NCI-H1092 (cell line): ENCODE data around the gene CPT1C.

Experiments
- DNase-seq: peaks from one replicate; lab custom pipeline; 2025; lab: John Stamatoyannopoulos, UW

Gene CPT1C

DNA sequence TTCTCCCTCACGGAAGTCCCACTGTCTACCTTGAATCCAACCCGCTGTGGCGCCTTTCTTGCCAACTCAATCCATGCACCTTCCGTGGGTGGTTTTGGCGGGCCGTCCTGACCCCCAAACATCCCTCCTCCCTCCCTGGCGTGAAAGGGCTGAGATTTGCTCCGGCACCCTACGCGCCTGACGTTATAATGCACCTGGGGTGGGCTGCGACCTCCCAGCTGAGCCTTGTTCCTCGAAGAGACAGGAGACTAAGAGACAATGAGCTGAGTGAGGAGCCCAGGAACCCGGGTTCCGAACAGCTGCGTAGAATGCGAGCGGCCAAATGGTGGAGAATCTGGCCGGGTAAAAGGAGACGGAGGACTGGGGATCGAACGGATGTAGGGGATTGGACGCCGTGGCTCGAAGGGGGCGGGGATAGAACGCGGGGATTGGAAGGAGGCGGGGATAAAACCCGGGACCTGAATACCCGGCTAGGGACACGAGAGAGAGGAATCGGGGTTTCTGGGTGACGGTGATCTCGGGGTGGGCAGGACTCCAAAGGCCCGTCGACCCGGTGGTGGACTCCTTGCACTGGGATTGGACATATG lies at the start of gene CPT1C:
Gene CPT1C (plus strand): TSS at position 461 of the 587 bp plus-strand sequence. CDS start 1,137 bp downstream, outside the sequence.
- DNase-seq, result peak; percentile 88

DNA sequence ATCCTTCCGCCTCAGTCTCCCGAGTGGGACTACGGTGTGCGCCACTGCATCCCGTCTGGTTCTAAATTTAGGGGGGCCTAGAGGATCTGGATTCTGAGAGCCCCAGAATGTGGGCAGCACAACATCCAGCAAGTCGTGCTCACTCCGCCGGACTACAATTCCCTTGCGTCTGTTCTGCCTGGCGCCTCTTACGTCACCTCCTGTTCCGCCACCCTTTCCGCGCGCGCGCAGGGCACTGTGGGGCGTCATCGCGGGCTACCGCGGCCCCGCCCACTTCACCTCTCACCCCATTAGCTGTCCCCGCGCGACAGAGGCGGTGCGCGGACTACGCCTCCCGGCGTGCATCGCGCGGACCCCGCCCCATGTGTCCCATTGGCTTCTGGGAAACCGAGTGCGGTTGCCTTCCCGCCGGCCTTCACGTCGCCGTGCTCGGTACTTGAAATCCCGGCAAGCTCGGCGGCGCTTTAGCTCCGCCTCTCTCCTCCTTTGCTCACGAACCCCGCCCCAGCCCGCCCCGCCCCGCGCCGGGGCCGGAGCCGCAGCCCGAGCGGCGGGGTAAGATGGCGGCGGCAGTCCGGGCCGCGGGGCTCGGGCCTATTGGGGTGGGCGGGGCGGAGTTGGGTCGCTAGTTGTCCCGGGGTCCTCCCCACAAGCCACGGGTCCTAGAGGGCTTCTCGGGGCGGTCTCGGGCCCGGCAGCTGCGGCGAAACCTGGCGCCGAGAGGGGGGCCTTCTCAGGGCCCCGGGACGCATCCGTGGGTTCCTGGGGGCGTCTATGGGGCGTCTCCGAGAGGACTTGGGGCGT lies 49.0 kb upstream of the CPT1C start, which contains the start of gene SCAF1:
Gene SCAF1 (plus strand): TSS at position 522 of the 804 bp plus-strand sequence. CDS start 2,818 bp downstream, outside the sequence.
- peak; percentile 97 for DNase-seq

DNA sequence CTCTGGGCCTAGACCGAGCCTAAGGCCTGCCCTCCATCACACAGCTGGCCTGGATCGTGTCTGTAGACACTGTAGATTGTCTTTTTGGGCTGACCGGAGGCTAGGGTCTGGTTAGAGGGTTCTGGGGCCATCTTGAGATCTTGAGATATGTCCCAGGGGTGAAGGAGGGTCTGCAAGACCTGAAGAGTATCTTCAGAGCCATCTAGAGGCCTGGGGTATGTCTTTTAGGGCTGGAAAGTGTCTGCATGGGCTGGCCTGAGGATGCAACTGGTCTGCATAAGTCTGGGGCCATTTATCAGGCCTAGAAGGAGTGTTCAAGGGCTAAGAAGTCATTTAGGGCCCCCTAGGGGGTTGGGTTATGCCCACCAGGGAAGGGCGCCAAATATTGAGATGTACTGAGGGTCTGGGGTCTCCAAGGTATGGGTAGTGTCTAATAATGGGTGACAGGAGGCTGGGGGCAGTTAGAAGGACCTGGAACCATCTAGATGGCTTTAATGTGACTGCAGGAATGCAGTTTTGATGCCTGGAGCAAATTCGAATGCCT lies 48.4 kb upstream of the CPT1C start:
- no peak for DNase-seq

DNA sequence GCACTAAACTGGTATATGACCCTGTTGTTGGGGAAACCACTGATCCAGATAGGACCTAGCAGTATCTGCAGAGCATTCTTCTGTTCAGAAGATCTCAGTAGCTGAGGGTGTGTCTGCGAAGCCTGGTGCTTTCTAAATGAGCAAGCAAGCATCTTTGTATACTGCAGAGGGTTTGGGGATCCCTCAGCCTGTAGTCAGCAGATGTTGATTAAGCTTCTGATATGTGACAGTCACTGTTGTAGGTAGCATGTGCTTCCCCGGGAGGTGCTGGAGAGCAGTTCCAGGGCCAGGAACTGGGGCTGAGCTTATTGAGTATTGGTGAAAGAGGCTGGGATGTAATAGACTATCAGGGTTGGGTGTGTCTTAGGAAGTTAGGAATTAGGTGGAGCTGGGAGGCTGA lies 47.5 kb upstream of the CPT1C start:
- DNase-seq, result no peak

DNA sequence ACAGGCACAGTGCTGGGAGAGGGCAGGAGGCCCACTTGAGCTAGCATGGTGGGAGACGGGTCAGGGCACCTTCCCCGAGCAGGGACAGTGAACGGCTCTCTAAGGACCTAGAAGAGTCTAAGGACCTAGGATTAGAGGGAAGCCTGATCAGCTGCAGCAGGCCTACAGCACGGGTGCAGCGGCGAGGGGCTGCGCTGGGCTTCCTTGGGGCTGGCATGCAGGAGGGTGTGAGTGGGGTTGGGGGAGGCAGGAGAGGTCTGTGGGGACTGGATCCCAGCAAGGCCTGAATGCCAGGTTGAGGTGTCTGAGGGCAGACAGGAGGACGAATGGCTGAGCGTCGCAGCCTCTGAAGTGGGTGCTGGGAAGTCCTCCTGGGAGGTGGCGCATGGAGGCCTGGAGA lies 45.3 kb upstream of the CPT1C start:
- DNase-seq, result no peak

DNA sequence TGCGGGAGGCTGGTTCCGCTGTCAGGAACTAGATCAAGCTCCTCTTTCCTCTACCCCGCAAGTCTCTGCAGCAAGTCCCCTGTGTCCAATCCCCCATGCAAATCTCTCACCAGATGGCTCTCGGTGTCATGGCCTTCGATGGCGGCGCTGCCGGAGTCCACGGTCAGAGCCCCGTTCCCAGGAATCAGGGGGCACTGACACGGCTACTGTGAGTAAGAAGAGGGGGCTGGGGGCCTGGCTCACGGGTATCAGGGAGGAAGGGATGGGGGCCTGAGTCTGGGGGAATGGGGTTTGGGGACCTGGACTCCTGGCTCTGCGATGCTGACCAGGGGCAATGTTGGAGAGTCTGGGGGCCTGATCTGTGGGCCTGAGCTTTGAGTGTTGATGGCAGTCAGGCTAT lies 44.9 kb upstream of the CPT1C start:
- DNase-seq, result no peak

DNA sequence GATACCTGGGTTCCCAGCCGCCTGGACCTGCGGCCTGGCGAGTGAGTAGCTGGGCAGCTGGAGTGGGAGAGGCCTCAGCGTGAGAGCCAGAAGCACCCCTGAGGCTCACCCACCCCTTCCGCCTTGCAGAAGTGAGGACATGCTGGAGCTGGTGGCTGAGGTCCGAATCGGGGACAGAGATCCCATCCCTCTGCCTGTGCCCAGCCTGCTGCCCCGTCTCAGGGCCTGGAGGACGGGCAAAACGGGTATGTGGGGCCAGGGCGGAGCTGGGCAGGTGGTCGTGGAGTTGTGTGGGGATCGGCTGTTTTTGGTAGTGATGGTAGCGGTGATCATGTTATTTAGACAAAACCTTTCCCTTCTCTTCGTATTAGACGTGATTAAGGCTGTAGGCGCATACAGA lies 44.3 kb upstream of the CPT1C start:
- no peak for DNase-seq

DNA sequence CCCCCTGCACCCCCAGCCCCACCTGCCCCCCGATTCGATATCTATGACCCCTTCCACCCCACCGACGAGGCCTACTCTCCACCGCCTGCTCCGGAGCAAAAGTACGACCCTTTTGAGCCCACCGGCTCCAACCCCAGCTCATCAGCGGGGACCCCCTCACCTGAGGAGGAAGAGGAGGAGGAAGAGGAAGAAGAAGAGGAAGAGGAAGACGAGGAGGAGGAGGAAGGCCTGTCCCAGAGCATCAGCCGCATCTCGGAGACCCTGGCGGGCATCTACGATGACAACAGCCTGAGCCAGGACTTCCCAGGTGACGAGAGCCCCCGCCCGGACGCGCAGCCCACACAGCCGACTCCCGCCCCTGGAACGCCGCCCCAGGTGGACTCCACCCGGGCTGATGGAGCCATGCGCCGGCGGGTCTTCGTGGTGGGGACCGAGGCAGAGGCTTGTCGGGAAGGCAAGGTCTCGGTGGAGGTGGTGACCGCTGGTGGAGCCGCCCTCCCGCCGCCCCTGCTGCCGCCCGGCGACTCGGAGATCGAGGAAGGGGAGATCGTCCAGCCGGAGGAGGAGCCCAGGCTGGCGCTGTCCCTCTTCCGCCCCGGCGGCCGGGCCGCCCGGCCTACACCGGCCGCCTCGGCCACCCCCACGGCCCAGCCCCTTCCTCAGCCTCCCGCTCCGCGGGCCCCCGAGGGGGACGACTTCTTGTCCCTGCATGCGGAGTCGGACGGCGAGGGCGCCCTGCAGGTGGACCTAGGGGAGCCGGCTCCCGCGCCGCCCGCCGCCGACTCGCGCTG lies 39.7 kb upstream of the CPT1C start:
- DNase-seq, result no peak

DNA sequence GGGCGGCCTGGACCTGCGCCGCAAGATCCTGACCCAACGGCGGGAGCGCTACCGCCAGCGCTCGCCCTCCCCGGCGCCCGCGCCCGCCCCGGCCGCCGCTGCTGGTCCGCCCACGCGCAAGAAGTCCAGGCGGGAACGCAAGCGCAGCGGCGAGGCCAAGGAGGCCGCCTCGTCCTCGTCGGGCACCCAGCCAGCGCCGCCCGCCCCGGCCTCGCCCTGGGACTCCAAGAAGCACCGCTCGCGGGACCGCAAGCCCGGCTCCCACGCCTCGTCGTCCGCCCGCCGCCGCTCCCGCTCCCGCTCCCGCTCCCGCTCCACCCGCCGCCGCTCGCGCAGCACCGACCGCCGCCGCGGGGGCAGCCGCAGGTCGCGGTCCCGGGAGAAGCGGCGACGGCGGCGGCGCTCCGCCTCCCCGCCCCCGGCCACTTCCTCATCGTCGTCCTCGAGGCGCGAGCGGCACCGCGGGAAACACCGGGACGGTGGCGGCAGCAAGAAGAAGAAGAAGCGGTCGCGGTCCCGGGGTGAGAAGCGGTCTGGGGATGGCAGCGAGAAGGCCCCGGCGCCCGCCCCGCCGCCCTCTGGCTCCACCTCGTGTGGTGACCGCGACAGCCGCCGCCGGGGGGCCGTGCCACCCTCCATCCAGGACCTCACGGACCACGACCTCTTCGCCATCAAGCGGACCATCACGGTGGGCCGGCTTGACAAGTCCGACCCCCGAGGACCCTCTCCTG lies 38.9 kb upstream of the CPT1C start:
- DNase-seq, result no peak

DNA sequence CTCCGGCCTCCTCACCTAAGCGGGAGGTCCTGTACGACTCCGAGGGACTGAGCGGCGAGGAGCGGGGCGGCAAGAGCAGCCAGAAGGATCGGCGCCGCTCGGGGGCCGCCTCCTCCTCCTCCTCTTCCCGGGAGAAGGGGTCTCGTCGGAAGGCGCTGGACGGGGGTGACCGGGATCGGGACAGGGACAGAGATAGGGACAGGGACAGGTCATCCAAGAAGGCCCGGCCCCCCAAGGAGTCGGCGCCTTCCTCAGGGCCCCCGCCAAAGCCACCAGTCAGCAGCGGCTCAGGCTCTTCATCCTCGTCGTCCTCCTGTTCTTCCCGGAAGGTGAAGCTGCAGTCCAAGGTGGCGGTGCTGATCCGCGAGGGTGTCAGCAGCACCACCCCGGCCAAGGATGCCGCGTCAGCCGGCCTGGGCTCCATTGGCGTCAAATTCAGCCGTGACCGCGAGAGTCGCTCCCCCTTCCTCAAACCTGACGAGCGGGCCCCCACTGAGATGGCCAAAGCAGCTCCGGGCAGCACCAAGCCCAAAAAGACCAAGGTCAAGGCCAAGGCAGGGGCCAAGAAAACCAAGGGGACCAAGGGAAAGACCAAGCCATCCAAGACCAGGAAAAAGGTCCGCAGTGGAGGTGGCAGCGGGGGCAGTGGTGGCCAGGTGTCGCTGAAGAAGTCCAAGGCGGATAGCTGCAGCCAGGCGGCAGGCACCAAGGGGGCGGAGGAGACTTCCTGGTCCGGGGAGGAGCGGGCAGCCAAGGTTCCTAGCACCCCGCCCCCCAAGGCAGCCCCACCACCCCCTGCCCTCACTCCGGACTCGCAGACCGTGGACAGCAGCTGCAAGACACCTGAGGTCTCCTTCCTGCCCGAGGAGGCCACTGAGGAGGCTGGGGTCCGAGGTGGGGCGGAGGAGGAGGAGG lies 38.1 kb upstream of the CPT1C start:
- no peak for DNase-seq

DNA sequence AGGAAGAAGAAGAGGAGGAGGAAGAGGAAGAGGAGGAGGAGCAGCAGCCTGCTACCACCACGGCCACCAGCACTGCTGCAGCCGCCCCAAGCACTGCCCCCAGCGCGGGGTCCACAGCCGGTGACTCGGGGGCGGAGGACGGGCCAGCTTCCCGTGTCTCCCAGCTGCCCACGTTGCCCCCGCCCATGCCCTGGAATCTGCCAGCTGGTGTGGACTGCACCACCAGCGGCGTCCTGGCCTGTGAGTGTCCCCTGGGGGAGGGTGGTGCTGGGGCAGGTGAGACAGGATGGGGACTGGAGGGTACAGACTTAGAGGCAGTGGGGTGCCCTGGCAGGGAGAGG lies 37.5 kb upstream of the CPT1C start:
- no peak for DNase-seq

DNA sequence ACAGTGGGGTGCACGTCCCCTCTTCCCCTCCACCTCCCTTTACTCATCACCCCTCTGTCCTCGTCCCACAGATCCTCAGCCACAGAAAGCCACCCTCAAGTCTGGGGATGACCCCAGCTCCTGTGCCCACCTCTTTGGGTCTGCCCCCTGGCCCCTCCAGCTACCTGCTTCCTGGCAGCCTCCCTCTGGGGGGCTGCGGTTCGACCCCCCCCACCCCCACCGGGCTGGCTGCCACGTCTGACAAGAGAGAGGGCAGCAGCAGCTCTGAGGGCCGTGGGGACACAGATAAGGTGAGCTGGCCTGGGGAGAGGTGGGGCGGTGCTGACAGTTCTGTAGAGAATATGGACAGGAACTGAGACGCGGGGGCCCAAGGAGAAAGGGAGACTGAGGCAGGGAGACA lies 36.3 kb upstream of the CPT1C start:
- no peak for DNase-seq

DNA sequence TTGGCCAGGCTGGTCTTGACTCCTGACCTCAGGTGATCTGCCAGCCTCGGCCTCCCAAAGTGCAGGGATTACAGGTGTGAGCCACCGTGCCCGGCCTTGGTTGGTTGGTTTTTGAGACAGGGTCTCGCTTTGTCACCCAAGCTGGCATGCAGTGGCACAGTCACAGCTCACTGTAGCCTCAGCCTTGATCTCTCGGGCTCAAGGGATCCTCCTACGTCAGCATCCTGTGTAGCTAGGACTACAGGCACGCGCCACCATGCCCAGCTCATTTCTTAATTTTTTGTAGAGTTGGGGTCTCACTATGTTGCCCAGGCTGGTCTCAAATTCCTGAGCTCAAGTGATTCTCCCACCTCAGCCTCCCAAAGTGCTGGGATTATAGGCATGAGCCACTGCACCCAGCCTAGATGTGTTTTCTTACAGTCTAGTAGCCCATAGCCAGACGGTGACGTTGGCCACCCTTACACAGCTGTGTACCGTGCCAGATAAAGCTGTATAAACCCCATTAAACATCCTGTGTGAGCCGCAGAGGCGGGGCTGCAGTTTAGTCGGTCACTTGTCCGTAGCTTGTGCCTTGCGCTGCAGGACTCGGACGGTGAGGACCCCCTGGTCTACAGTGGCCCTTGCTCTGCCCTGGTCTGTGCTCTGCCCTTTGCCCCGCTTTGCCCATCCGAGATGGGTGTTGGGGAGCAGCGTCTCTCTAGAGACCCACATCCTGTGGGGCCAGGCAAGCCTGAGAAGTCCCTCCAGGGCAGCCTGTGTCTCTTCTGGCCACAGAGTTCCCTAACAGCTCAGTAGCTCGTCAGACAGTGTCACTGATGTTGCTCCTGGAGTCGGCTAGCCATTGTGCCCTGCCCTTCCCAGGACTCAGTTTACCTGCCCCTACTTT lies 35.1 kb upstream of the CPT1C start:
- no peak for DNase-seq

DNA sequence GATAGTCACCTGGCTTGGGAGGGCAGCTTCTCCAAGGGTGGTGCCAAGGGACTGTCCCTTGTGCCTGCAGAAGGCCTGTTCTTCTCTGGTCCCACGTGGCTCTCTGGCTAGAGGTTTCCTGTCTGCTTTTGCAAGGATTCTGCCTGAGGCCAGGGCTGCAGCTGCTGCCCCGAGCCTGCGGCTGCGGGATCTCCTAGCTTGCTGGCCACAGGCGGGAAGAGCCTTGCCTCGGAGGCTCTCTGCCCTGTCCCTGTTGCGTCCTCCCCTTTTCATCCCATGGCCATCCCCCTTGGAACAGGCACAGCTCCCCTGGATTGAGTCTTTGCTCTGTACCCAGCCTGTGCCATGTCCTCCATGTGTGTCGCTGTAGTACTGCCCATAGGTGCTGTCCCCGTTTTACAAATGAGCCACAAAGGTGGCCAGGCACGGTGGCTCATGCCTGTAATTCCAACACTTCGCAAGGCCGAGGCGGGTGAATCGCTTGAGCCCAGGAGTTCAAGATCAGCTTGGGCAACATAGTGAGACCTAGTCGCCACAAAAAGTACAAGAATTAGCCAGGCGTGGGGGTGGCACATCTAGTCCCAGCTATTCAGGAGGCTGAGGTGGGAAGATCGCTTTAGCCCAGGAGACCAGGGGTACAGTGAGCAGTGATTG lies 34.3 kb upstream of the CPT1C start:
- no peak for DNase-seq

DNA sequence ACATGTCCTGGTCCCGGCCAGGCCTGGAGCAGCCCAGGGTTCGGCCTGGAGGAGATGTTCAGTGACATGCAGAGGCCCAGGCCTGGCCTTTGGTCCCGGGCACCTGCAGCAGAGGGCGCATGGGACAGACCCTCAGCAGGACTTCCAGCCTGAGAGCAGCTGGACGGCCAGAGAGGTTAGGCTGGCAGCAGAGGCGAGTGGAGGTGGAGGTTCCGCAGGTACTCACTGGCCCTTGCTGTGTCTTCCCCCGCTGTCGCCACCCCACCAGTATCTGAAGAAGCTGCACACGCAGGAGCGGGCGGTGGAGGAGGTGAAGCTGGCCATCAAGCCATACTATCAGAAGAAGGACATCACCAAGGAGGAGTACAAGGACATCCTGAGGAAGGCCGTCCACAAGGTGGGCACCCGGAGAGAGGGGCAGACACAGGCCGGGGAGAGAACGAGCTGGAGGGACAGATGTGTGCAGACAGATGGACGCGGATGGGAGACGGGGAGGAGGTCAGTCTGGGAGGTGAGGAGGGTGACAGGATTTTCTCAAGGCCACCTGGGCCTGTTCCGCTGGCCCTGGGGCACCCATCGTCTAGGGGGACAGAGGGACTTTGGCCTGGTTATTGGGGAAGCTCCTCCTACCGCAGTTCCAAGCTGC lies 33.3 kb upstream of the CPT1C start:
- no peak for DNase-seq

DNA sequence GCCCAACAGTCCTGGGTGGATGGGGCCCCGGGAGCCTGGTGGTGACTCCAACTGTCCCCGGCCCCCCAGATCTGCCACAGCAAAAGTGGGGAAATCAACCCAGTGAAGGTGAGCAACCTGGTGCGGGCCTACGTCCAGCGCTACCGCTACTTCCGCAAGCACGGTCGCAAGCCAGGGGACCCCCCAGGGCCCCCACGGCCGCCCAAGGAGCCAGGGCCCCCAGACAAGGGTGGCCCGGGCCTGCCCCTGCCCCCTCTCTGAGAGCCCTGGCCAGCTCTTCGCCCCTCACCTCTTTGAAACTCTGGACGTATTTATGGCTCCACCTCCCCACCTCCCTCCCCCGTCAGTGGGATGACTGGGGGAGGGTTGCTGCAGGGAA lies 32.8 kb upstream of the CPT1C start:
- no peak for DNase-seq

DNA sequence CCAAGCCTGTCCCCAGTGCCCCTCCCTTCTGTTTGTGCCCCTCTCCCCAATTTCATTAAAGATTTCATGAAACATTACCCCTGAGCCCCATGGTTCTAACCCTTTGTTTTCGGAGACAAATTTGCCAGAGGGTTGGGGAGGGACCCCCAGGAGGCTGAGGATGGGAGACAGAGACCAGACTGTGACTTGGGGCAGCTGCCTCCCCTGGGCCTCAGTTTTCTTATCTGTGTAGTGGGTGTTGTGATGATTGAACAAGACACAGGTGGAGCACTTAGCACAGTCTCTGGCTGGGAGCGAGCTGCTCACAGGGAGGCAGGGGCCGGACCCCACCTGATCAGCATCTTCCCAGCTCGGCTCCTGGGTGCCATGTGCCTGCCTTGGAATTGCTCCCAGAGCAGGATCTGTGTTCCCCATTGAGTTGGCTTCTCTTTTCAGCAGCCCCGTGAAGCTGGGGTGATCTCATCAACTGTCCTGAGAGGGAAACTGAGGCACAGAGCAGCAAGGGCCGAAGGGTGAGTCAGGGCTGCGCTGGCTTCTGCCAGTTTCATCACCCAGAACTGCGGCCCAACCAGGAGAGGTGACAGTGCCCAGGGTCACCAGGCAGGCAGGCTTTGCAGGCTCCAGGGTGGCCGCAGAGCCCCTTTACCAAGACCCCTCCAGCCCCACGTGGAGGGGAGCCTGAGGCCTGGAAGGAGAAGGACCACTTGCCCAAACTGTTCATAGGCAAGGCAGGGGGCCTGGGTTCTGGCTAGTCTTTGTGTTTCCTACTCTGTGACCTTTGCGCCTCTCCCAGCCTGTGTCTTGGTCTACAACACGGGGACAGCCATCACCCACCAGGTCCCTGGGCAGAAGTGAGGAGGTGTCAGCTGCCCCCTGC lies 32.1 kb upstream of the CPT1C start:
- no peak for DNase-seq
